NK-92 (cell line): Measurements from ENCODE around the gene CAPN12.

Source experiments
- DNase-seq: peaks from one replicate; lab custom pipeline; 2025; ENCODE audit not compliant: unreplicated experiment; lab: John Stamatoyannopoulos, UW

The CAPN12 gene

DNA sequence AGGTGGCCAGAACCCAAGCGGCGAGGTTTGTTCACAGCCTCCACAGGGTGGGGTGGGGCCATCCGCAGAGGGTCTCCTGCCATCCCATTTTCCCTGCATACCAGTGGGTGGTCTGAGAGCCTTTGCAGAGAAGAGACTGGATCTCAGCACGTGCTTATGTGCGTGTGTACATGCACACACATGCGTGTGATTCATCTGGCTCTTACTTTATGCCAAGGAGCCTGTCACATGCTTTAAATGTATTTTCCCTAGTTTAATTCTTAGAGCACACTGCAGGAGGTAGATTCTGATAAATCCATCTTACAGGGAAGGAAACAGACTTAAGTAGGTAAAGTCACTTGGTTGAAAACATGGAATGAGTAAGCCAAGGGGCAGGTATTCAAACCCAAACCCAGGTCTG is 47.1 kb downstream of the CAPN12 start:
- no peak for DNase-seq

GRCh38 chr19:38696729-38697055 is 47.6 kb downstream of the CAPN12 start:
- no peak for DNase-seq

DNA sequence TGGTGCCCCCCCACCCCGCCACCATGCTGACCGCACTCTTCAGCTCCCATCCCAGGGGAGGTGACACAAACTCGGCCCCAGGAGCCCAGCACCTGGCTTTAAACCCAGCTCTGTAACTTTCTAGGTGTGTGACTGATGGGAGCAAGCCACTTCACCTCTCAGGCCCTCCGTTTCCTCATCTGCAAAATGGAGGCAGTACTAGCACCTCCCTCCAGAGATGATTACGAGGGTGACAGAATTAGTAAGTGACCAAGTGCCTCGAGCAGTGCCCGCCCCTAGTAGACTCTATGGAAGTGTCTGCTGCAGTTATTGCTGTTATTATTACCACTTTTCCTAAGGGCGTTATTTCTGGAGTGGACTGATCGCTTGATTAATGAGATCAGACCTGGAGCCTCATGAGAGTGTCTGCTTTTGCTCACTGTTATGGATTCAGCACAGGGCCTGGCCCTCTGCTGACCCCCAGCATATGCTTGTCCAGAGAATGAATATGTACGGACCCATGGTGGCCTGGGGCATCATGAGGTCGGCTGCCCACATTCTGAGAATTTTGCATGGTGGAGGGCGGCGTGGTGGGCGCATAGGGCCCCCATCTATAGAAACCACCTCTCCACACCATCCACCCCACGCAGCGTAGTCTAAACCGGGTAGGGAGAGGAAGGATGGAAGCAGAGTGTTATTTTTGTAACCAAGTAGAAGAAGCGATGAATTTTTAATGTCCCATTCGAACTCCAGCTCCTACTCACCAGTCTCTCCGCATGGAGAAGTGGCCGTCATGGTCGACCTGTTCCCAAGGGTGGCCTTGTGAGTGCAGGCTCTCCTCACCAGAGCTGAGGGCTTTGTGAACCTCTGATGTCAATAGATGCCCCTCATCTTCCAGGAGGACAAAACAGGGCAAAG is 48.2 kb downstream of the CAPN12 start:
- DNase-seq, result no peak

DNA sequence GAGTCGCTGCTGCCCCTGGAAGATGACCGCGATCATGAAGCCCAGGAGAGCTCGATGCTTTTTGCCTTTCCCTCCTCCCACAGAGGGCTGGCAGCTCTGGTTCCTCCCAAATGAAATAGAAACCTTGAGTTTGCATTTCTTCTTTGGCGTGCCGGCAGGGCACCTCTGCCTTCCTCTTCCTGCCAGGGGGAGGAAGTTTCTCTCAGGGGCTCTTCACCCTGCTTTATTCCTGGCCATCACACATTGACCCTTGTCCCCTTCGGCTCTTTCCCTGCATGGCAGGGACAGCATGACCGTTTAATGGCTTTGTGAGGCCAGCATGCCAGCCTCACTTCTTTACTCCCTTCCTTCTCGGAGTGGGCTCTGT is 49.0 kb downstream of the CAPN12 start:
- DNase-seq, result no peak

GRCh38 chr19:38693380-38694223 is 50.7 kb downstream of the CAPN12 start:
- no peak for DNase-seq

DNA sequence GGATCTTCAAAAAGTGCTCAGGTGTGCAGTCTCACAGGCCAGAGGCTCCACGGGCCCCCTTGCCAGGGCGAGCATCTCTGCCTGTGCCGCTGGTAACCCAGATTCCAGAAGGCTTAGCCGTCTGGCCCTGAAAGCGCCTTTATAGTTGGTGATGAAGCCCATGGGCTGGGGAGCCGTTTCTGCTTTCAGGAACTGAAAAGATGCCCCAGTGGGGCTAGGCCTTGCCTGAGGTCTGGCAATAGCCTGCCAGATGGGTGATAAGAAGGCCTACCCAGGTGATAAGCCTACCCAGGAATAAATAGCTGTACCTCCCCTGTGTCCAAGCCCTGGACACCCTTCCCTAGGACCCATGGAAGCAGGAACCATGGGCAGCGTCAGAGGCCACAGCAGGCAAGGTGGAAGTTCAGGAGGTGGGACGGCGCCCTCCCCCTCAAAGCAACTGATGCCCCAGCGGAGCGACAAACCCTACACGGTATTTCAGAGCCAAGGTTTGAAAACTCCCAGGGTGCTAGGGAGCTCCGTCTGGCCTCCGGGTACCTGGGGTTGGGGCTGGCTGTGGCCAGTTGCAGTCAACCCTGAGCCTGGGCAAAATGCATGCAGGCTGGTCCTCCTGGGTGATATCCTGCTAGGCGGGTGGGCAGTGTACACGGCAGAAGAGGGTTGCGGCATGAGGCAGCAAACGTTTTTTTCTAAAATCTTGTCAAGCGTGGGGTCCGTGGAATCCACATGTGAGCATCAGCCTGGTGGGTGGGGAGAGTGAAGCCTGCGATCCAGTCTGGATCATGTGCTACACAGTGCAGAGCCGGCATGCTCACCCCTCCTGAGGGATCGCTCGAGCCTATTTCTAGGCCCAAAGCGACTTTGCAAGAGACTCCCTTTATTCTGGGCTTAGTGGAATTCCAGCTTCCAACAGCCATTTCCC is 51.6 kb downstream of the CAPN12 start:
- DNase-seq, result no peak

- no peak for DNase-seq
Measured at GRCh38 chr19:38691938-38692457, 52.3 kb downstream of the CAPN12 start.

DNA sequence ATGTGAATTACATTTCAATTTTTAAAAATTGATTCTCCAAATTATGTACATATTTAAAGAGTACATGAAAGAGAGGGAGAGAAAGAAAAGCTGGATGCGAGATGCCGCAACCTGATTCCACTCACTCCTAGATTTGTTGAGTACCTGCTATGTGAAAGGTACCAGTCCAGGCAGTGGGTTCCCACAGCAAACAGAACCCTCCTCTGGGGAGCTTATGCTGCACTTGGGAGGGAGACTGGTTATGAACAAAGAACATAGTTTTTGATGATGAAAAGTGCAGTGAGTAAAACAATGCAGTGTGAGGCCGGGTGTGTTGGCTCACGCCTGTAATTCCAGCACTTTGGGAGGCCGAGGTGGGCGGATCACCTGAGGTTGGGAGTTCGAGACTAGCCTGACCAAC is 53.4 kb downstream of the CAPN12 start:
- DNase-seq, result no peak

- no peak for DNase-seq
Measured at GRCh38 chr19:38690146-38690545, 54.1 kb downstream of the CAPN12 start.

DNA sequence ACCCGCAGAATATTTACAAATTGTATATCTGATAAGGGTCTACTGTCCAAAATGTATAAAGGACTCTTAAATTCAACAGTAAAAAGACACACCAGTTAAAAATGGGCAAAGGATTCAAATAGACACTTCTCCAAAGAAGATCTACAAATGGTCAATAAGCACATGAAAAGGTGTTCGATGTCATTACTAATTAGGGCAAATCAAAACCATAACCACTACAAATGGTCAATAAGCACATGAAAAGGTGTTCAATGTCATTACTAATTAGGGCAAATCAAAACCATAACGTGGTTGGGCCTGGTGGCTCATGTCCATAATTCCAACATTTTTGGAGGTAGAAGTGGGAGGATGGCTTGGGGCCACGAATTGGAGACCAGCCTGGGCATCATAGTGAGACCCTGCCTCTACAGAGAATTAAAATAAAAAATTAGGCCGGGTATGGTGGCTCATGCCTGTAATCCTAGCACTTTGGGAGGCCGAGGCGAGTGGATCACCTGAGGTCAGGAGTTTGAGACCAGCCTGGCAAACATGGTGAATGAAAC is 56.4 kb downstream of the CAPN12 start:
- no peak for DNase-seq

DNA sequence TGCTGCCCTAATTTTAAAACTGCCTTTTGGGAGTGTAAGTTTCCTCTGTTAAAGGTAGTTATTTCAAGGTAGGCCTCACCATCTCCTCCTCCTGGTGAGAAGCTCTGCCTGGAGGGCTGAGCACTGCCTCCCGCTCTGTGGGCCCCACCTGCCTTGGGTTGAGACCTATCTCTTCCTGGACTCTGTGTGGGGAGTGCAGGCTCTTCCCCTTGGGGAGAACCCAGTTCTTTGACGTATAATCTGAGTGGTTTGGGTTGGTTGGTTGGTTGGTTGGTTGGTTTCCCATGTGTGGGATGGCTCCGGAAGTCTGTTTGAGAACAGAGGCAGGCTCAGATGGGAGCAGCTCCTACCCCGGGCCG is 57.8 kb downstream of the CAPN12 start:
- DNase-seq, result no peak

DNA sequence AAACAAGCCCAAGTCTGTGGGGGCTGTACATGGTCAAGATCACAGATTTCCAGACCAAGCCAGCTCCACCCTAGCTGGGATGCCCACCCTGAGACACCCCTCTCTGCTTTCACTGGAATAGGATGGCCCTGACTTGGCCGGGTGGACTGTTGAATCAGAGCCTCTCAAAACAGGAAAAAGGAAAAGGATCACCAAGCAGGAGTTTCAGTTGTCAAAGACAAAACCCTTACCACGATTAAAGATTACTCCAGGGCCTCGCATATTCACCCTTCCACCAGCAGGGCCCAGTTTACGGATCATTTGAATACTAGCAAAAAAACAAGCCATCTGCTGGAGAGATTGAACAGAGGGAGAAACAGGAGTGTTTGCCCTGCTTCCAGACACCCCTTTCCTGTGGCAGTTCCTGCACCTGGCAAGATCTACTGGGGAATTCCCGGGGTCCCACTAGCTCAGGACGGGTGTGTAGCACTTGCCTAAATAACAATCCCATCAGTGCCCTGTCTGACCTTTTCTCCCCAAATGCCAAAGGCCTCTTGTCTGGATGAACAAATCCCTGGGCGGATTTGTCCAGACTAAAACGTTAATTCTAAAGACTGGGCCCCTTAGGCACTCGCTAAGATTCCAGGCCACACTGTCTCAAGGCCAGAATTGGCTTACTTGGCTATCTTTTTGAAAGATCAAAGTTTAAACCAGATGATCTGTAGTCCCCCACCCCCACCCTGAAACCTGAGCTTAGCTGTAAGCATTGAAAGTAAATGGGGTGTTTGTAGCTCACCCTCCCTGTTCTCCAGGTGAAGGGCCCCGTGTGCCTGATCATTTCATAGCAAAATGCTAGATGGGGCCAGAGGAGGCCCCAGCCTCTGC is 58.4 kb downstream of the CAPN12 start:
- no peak for DNase-seq

DNA sequence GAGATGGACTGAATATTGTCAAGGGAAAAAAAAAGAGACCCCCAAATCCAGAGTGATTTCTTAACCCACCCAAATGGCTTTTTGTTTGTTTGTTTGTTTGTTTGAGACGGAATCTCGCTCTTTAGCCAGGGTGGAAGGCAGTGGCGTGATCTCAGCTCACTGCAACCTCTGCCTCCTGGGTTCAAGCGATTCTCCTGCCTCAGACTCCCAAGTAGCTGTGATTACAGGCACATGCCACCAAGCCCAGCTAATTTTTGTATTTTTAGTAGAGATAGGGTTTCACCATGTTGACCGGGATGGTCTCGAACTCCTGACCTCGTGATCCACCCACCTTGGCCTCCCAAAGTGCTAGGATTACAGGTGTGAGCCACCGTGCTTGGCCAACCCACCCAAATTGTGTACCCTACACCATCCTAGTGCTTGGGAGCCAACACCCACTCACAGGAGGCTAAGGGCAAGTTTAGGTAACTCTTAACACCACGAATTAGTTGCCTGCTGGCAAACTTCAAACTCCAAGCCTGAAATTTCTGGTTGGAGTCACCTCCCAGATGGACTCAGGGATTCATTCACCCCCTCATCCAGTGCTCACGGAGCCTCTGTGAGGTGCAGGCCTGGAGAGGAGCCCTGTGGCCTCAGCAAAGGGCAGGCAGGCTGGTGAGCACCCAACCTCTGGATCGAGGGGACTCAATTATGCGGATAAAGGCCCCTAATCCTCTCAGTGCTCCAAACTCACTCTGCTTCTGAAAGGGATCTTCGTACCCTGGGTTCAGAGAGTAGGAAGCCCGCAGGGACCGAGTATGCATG is 59.2 kb downstream of the CAPN12 start:
- no peak for DNase-seq

DNA sequence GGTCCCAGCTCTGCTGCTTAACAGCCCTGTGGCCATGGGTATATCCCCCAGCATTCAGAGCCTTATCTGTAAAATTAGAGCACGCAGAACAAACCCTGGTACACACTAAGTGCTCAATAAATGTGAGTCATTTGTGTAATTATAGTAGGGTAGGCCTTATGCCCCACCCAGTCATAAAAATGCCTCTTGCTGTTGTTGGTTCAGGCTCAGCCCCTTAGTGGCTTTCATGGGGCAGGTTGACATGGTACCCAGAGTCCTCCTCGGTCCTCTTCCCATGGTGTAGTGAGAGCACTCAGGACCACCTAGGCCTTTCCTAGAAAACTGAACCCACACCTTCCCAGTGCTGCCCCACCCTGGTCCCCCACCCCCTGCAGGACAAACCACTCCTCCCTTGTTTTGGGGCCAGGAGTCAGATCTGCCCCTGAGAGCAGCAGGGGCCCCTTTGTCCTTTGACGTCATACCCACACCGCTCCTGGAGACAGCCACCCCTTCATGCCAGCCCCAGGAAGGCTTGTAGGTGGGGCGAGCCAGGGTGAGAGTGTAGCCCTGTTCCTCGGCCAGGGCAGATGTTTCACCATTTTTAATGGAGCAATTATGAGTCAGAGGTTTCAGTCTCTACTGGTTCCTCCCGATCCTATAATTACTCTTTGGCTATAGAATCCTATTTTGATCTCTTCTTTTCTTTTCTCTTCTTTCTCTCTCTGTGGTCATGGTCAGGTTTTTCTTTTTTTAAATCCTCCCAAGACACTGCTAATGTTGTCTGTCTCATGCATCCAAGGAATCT is 60.0 kb downstream of the CAPN12 start:
- DNase-seq, result no peak

GRCh38 chr19:38683393-38684077 is 60.7 kb downstream of the CAPN12 start:
- no peak for DNase-seq

DNA sequence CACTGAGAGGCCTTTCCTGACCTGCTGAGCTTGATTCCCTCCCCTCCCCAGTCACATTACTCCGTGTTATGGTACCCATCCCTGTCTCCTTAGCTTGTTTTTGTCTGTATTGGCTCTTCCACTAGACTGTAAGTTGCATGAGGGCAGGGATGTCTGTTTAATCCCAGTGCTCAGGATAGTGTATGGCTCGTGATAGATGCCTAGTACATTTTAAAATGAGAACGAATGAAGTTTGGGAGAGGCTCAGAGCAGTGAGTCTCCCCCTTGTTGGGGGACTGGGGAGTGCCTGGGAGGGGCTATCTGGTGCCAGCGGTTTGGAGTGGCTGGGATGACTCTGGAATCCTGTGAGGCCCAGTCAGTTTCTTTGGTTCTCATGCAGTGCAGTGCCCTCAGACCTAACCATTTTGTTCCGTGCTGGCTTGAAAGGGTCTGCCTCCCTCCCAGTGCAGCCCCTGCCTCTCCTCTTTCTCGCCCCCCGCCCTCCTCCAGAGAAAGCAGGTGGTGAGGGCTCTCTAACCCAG is 61.3 kb downstream of the CAPN12 start:
- DNase-seq, result no peak

GRCh38 chr19:38682195-38682867 is 61.9 kb downstream of the CAPN12 start:
- DNase-seq, result no peak
